Measurements from ENCODE around the gene SLC39A8.
"Not testable (repeated sequence)": the region's sequence is repeated elsewhere in the genome, so short reads cannot be mapped to it uniquely, and the experiment has no call there.

The SLC39A8 gene

GRCh38 chr4:102285831-102286230 is 59.5 kb downstream of the SLC39A8 start:
- Histone ChIP-seq H3K9ac (ENCODE audit: low read depth, low read length, poor library complexity) (no peak overlapping the region), H3K23ac (ENCODE audit: low read depth, low read length, poor library complexity) (no peak overlapping the region), H3K79me1 (ENCODE audit: low read depth, low read length) (no peaks in the 10 kb centered on the region), H3K4me1 (ENCODE audit: control insufficient read depth in 2 of 2, insufficient read depth in 1 of 2, low read depth in 1 of 2, low read length in 2 of 2) (no peaks in the 10 kb centered on the region), H3K4ac (ENCODE audit: low read length) (no peak overlapping the region), H3K27ac (replicated peaks; ENCODE audit: low read length) (no peak overlapping the region), H3K4me2 (ENCODE audit: insufficient read depth, low read length, poor library complexity, severe bottlenecking) (no peak overlapping the region), H4K8ac (ENCODE audit: low read depth, low read length) (no peak overlapping the region), H2BK5ac (ENCODE audit: low read length) (no peak overlapping the region), H2BK120ac (ENCODE audit: low read depth, low read length) (no peak overlapping the region), H3K36me3 (replicated peaks in 1 of 2; ENCODE audit: control insufficient read depth in 2 of 2, insufficient read depth in 2 of 2, low read length in 2 of 2) (no peaks in the 10 kb centered on the region), H3K18ac (ENCODE audit: low read length) (no peak overlapping the region), H2AFZ (ENCODE audit: low read length) (no peak overlapping the region), H3K14ac (ENCODE audit: low read length) (no peak overlapping the region), H3K4me3 (ENCODE audit: low read length in 2 of 2) (no peak overlapping the region), H2AK5ac (ENCODE audit: low read depth, low read length) (no peak overlapping the region), H3K9me3 (replicated peaks in 1 of 2; ENCODE audit: control insufficient read depth in 2 of 2, insufficient read depth in 1 of 2, low read depth in 1 of 2, low read length in 2 of 2) (no peaks in the 10 kb centered on the region), H2BK12ac (ENCODE audit: low read length) (no peak overlapping the region), H4K91ac (ENCODE audit: low read depth, low read length, poor library complexity) (no peak overlapping the region), H2BK15ac (ENCODE audit: low read length) (no peak overlapping the region), H3K27me3 (ENCODE audit: control insufficient read depth in 3 of 3, insufficient read depth in 3 of 3, low read depth in 1 of 3, low read length in 3 of 3) (no peaks in the 10 kb centered on the region)
- no peak for DNase-seq (ENCODE audit: low spot score)

- H3K27me3 ChIP-seq (ENCODE audit: control insufficient read depth in 3 of 3, insufficient read depth in 3 of 3, low read depth in 1 of 3, low read length in 3 of 3): no peaks in the 10 kb centered on the region
- H3K18ac ChIP-seq (ENCODE audit: low read length): no peak overlapping the region
- no peak overlapping the region for H3K14ac ChIP-seq (ENCODE audit: low read length)
- peak overlapping the region; percentile 11 for H3K4me2 ChIP-seq (ENCODE audit: insufficient read depth, low read length, poor library complexity, severe bottlenecking)
- no peak overlapping the region for H3K23ac ChIP-seq (ENCODE audit: low read depth, low read length, poor library complexity)
- H3K27ac ChIP-seq (replicated peaks; ENCODE audit: low read length): no peak overlapping the region
- no peak overlapping the region for H4K8ac ChIP-seq (ENCODE audit: low read depth, low read length)
- no peak for DNase-seq (ENCODE audit: low spot score)
- H3K36me3 ChIP-seq (replicated peaks in 1 of 2; ENCODE audit: control insufficient read depth in 2 of 2, insufficient read depth in 2 of 2, low read length in 2 of 2): no peaks in the 10 kb centered on the region
- H3K4me1 ChIP-seq (ENCODE audit: control insufficient read depth in 2 of 2, insufficient read depth in 1 of 2, low read depth in 1 of 2, low read length in 2 of 2): no peaks in the 10 kb centered on the region
- no peaks in the 10 kb centered on the region for H3K9me3 ChIP-seq (replicated peaks in 1 of 2; ENCODE audit: control insufficient read depth in 2 of 2, insufficient read depth in 1 of 2, low read depth in 1 of 2, low read length in 2 of 2)
- H3K79me1 ChIP-seq (ENCODE audit: low read depth, low read length): no peaks in the 10 kb centered on the region
- WGBS, 2 donors (ENCODE audit: extremely low coverage in 2 of 2, insufficient read length in 2 of 2, insufficient replicate concordance in 1 of 2): no CpG with 5 or more reads among the region's 4 CpGs
- no peak overlapping the region for H2AFZ ChIP-seq (ENCODE audit: low read length)
- H4K91ac ChIP-seq (ENCODE audit: low read depth, low read length, poor library complexity): no peak overlapping the region
- H3K4me3 ChIP-seq (ENCODE audit: low read length in 2 of 2): no peak overlapping the region
- no peak overlapping the region for H2BK15ac ChIP-seq (ENCODE audit: low read length)
- no peak overlapping the region for H3K9ac ChIP-seq (ENCODE audit: low read depth, low read length, poor library complexity)
- H2BK5ac ChIP-seq (ENCODE audit: low read length): no peak overlapping the region
- no peak overlapping the region for H2BK12ac ChIP-seq (ENCODE audit: low read length)
- no peak overlapping the region for H2BK120ac ChIP-seq (ENCODE audit: low read depth, low read length)
- no peak overlapping the region for H2AK5ac ChIP-seq (ENCODE audit: low read depth, low read length)
- no peak overlapping the region for H3K4ac ChIP-seq (ENCODE audit: low read length)
Measured at GRCh38 chr4:102281171-102281839, 64.0 kb downstream of the SLC39A8 start.

GRCh38 chr4:102273317-102273716 is 72.0 kb downstream of the SLC39A8 start:
- not testable (repeated sequence) for H4K91ac ChIP-seq (ENCODE audit: low read depth, low read length, poor library complexity); H3K36me3 ChIP-seq (replicated peaks in 1 of 2; ENCODE audit: control insufficient read depth in 2 of 2, insufficient read depth in 2 of 2, low read length in 2 of 2); H2BK15ac ChIP-seq (ENCODE audit: low read length); H3K27me3 ChIP-seq (ENCODE audit: control insufficient read depth in 3 of 3, insufficient read depth in 3 of 3, low read depth in 1 of 3, low read length in 3 of 3); H2BK5ac ChIP-seq (ENCODE audit: low read length); H3K9me3 ChIP-seq (replicated peaks in 1 of 2; ENCODE audit: control insufficient read depth in 2 of 2, insufficient read depth in 1 of 2, low read depth in 1 of 2, low read length in 2 of 2); H3K27ac ChIP-seq (replicated peaks; ENCODE audit: low read length); H3K4me2 ChIP-seq (ENCODE audit: insufficient read depth, low read length, poor library complexity, severe bottlenecking); H3K4me3 ChIP-seq (ENCODE audit: low read length in 2 of 2); H3K9ac ChIP-seq (ENCODE audit: low read depth, low read length, poor library complexity); H3K79me1 ChIP-seq (ENCODE audit: low read depth, low read length); H3K18ac ChIP-seq (ENCODE audit: low read length); H3K4ac ChIP-seq (ENCODE audit: low read length); H3K14ac ChIP-seq (ENCODE audit: low read length); H3K4me1 ChIP-seq (ENCODE audit: control insufficient read depth in 2 of 2, insufficient read depth in 1 of 2, low read depth in 1 of 2, low read length in 2 of 2); H4K8ac ChIP-seq (ENCODE audit: low read depth, low read length); H2BK120ac ChIP-seq (ENCODE audit: low read depth, low read length); H2AK5ac ChIP-seq (ENCODE audit: low read depth, low read length); DNase-seq (ENCODE audit: low spot score); H2AFZ ChIP-seq (ENCODE audit: low read length); H2BK12ac ChIP-seq (ENCODE audit: low read length); H3K23ac ChIP-seq (ENCODE audit: low read depth, low read length, poor library complexity)
- no CpG with 5 or more reads among the region's 9 CpGs for WGBS, 2 donors (ENCODE audit: extremely low coverage in 2 of 2, insufficient read length in 2 of 2, insufficient replicate concordance in 1 of 2)

- H3K14ac ChIP-seq (ENCODE audit: low read length): no peak overlapping the region
- H3K18ac ChIP-seq (ENCODE audit: low read length): no peak overlapping the region
- no peak overlapping the region for H2BK120ac ChIP-seq (ENCODE audit: low read depth, low read length)
- H3K9me3 ChIP-seq (replicated peaks in 1 of 2; ENCODE audit: control insufficient read depth in 2 of 2, insufficient read depth in 1 of 2, low read depth in 1 of 2, low read length in 2 of 2): no peaks in the 10 kb centered on the region
- no peaks in the 10 kb centered on the region for H3K36me3 ChIP-seq (replicated peaks in 1 of 2; ENCODE audit: control insufficient read depth in 2 of 2, insufficient read depth in 2 of 2, low read length in 2 of 2)
- H3K4me3 ChIP-seq (ENCODE audit: low read length in 2 of 2): no peak overlapping the region
- H3K27ac ChIP-seq (replicated peaks; ENCODE audit: low read length): no peak overlapping the region
- H3K4ac ChIP-seq (ENCODE audit: low read length): no peak overlapping the region
- no peaks in the 10 kb centered on the region for H3K79me1 ChIP-seq (ENCODE audit: low read depth, low read length)
- no peak overlapping the region for H4K8ac ChIP-seq (ENCODE audit: low read depth, low read length)
- H4K91ac ChIP-seq (ENCODE audit: low read depth, low read length, poor library complexity): no peak overlapping the region
- no peak overlapping the region for H3K23ac ChIP-seq (ENCODE audit: low read depth, low read length, poor library complexity)
- DNase-seq (ENCODE audit: low spot score): no peak
- H3K9ac ChIP-seq (ENCODE audit: low read depth, low read length, poor library complexity): no peak overlapping the region
- H2BK5ac ChIP-seq (ENCODE audit: low read length): no peak overlapping the region
- no peak overlapping the region for H2AFZ ChIP-seq (ENCODE audit: low read length)
- no peaks in the 10 kb centered on the region for H3K27me3 ChIP-seq (ENCODE audit: control insufficient read depth in 3 of 3, insufficient read depth in 3 of 3, low read depth in 1 of 3, low read length in 3 of 3)
- no peak overlapping the region for H3K4me2 ChIP-seq (ENCODE audit: insufficient read depth, low read length, poor library complexity, severe bottlenecking)
- no CpG with 5 or more reads among the region's 8 CpGs for WGBS, 2 donors (ENCODE audit: extremely low coverage in 2 of 2, insufficient read length in 2 of 2, insufficient replicate concordance in 1 of 2)
- no peak overlapping the region for H2BK15ac ChIP-seq (ENCODE audit: low read length)
- H2BK12ac ChIP-seq (ENCODE audit: low read length): no peak overlapping the region
- H2AK5ac ChIP-seq (ENCODE audit: low read depth, low read length): no peak overlapping the region
- no peaks in the 10 kb centered on the region for H3K4me1 ChIP-seq (ENCODE audit: control insufficient read depth in 2 of 2, insufficient read depth in 1 of 2, low read depth in 1 of 2, low read length in 2 of 2)
Measured at GRCh38 chr4:102272318-102272717, 73.0 kb downstream of the SLC39A8 start.
